H9 (cell line): ENCODE measurements around the gene ELOVL2. TPM values are rescaled to one million over a fixed set of nuclear protein-coding genes. Genes with fewer than 3 reads are reported as not detected.

Source experiments
- DNase-seq: peaks from one replicate; pipeline ENCODE4 v3.0.0-alpha.2; 2017
- H2AFZ ChIP-seq: one replicate; pipeline ENCODE4 v1.6.1; 2013; ENCODE audit warnings: mild to moderate bottlenecking, low read length, control low read depth, moderate library complexity
- H2AK5ac ChIP-seq: 2 replicates; pipeline ENCODE4 v1.6.1; 2013; ENCODE audit warnings: low read length, control low read depth, mixed read lengths; ENCODE audit not compliant: insufficient read length
- H2BK120ac ChIP-seq: one replicate; pipeline ENCODE4 v1.6.1; 2013; ENCODE audit warnings: low read depth, mild to moderate bottlenecking, low read length, control low read depth, inconsistent platforms; ENCODE audit not compliant: poor library complexity, severe bottlenecking
- H2BK12ac ChIP-seq: 2 replicates; pipeline ENCODE4 v1.6.1; 2013; ENCODE audit warnings: low read length, control low read depth, mixed read lengths, low read depth; ENCODE audit not compliant: insufficient read length
- H2BK15ac ChIP-seq: 2 replicates; pipeline ENCODE4 v1.6.1; 2013; ENCODE audit warnings: low read depth, low read length, control low read depth
- H2BK20ac ChIP-seq: one replicate; pipeline ENCODE4 v1.6.1; 2013; ENCODE audit warnings: low read depth, mild to moderate bottlenecking, low read length, control low read depth, inconsistent platforms; ENCODE audit not compliant: poor library complexity, severe bottlenecking
- H2BK5ac ChIP-seq: 2 replicates; pipeline ENCODE4 v1.6.1; 2013; ENCODE audit warnings: low read length, control low read depth, mixed read lengths; ENCODE audit not compliant: insufficient read length
- H3K14ac ChIP-seq: 2 replicates; pipeline ENCODE4 v1.6.1; 2013; ENCODE audit warnings: low read length, control low read depth; ENCODE audit not compliant: insufficient read depth
- H3K18ac ChIP-seq: 2 replicates; pipeline ENCODE4 v1.6.1; 2013; ENCODE audit warnings: low read depth, mild to moderate bottlenecking, mixed read lengths, low read length, control low read depth; ENCODE audit not compliant: insufficient read length
- H3K23ac ChIP-seq: 2 replicates; pipeline ENCODE4 v1.6.1; 2013; ENCODE audit warnings: low read length, control low read depth, mixed read lengths, low read depth; ENCODE audit not compliant: insufficient read length
- H3K23me2 ChIP-seq: 2 replicates; pipeline ENCODE4 v1.6.1; 2013; ENCODE audit warnings: low read depth, mild to moderate bottlenecking, mixed read lengths, low read length, control low read depth; ENCODE audit not compliant: insufficient read length, poor library complexity, severe bottlenecking
- H3K27ac ChIP-seq: 2 replicates; pipeline ENCODE4 v1.5.1; 2013; ENCODE audit warnings: low read length, control low read depth, mixed read lengths, low read depth; ENCODE audit not compliant: insufficient read length
- H3K27me3 ChIP-seq: 2 replicates; pipeline ENCODE4 v1.6.1; 2013; ENCODE audit warnings: low read length, control low read depth, inconsistent platforms; ENCODE audit not compliant: insufficient read depth
- H3K4ac ChIP-seq: 2 replicates; pipeline ENCODE4 v1.6.1; 2013; ENCODE audit warnings: low read depth, mild to moderate bottlenecking, control low read depth, inconsistent platforms, low read length, moderate library complexity
- H3K4me1 ChIP-seq: 2 replicates; pipeline ENCODE4 v1.6.1; 2013; ENCODE audit warnings: low read length, control low read depth, inconsistent platforms; ENCODE audit not compliant: insufficient read depth
- H3K4me2 ChIP-seq: 2 replicates; pipeline ENCODE4 v1.6.1; 2013; ENCODE audit warnings: low read length, control low read depth, mixed read lengths; ENCODE audit not compliant: insufficient read length, insufficient read depth
- H3K56ac ChIP-seq: 2 replicates; pipeline ENCODE4 v1.6.1; 2013; ENCODE audit warnings: low read depth, mild to moderate bottlenecking, mixed read lengths, low read length, control low read depth; ENCODE audit not compliant: insufficient read length
- H3K79me1 ChIP-seq: 2 replicates; pipeline ENCODE4 v1.6.1; 2013; ENCODE audit warnings: low read depth, mild to moderate bottlenecking, moderate library complexity, low read length, control low read depth, inconsistent platforms; ENCODE audit not compliant: insufficient read depth, poor library complexity, severe bottlenecking
- H3K79me2 ChIP-seq: 2 replicates; pipeline ENCODE4 v1.6.1; 2013; ENCODE audit warnings: low read length, control low read depth, inconsistent platforms; ENCODE audit not compliant: insufficient read depth
- H3K9ac ChIP-seq: 2 replicates; pipeline ENCODE4 v1.6.1; 2013; ENCODE audit warnings: low read length, control low read depth, mixed read lengths; ENCODE audit not compliant: insufficient read length; ENCODE audit errors: extremely low read depth
- H3K9me3 ChIP-seq: one replicate; pipeline ENCODE4 v1.6.1; 2013; ENCODE audit warnings: low read depth, low read length, inconsistent platforms; ENCODE audit not compliant: control insufficient read depth
- H3T11ph ChIP-seq: one replicate; pipeline ENCODE4 v1.6.1; 2013; ENCODE audit warnings: mild to moderate bottlenecking, low read length, control low read depth, inconsistent platforms
- H4K20me1 ChIP-seq: one replicate; pipeline ENCODE4 v1.6.1; 2013; ENCODE audit not compliant: control insufficient read depth, insufficient read length, insufficient read depth
- H4K5ac ChIP-seq: 2 replicates; pipeline ENCODE4 v1.6.1; 2013; ENCODE audit warnings: low read depth, mild to moderate bottlenecking, mixed read lengths, low read length, control low read depth; ENCODE audit not compliant: insufficient read length
- H4K8ac ChIP-seq: replicated peaks from 2 replicates; pipeline ENCODE4 v1.6.1; 2013; ENCODE audit warnings: low read length, control low read depth, mixed read lengths, low read depth; ENCODE audit not compliant: insufficient read length
- H4K91ac ChIP-seq: 2 replicates; pipeline ENCODE4 v1.6.1; 2013; ENCODE audit warnings: low read depth, mild to moderate bottlenecking, moderate library complexity, mixed read lengths, low read length, control low read depth; ENCODE audit not compliant: insufficient read length
- H3K27ac Mint-ChIP-seq, 3 experiments: 2 replicates in 2 of 3; 3 replicates in 1 of 3; pipeline ENCODE4 v1.8.0; 2020 to 2021; ENCODE audit warnings: mixed read lengths in 3 of 3, mild to moderate bottlenecking in 1 of 3, moderate library complexity in 1 of 3
- H3K27me3 Mint-ChIP-seq: 2 replicates; pipeline ENCODE4 v1.8.0; 2021; ENCODE audit warnings: low read depth, mild to moderate bottlenecking, moderate library complexity, mixed read lengths
- H3K36me3 Mint-ChIP-seq, 3 experiments: 2 replicates in 2 of 3; 3 replicates in 1 of 3; pipeline ENCODE4 v1.8.0; 2020 to 2021; ENCODE audit warnings: low read depth in 3 of 3, mixed read lengths in 3 of 3; ENCODE audit not compliant: insufficient read depth in 1 of 3
- H3K4me1 Mint-ChIP-seq, 2 experiments: 2 replicates each; pipeline ENCODE4 v1.8.0; 2020; ENCODE audit warnings: mixed read lengths in 2 of 2
- H3K4me3 Mint-ChIP-seq, 2 experiments: 2 replicates in 1 of 2; 3 replicates in 1 of 2; pipeline ENCODE4 v1.8.0; 2020 to 2021; ENCODE audit warnings: mild to moderate bottlenecking in 2 of 2, mixed read lengths in 2 of 2, moderate library complexity in 1 of 2
- H3K9me3 Mint-ChIP-seq, 2 experiments: 2 replicates in 1 of 2; 3 replicates in 1 of 2; pipeline ENCODE4 v1.8.0; 2020; ENCODE audit warnings: mild to moderate bottlenecking in 2 of 2, mixed read lengths in 2 of 2, moderate library complexity in 1 of 2
- WGBS: extraction: QIAGEN DNeasy Blood & Tissue Kit; methylation state at CpG from one replicate; pipeline ENCODE4 v1.1.7; 2013; ENCODE audit warnings: missing lambda C conversion rate, low lambda C conversion rate, mixed read lengths; ENCODE audit not compliant: insufficient read length; ENCODE audit errors: extremely low coverage; 5-methylcytosine and 5-hydroxymethylcytosine counted together
- total RNA-seq: library from RNA; stranded (reverse); gene quantifications from 2 replicates; pipeline ENCODE4 v1.2.1, GENCODE V29; 2021
- TF ChIP-seq, protein P1 (sequence below): fragments of 200-600 bp; sonication (generic); conservative IDR thresholded peaks from 3 replicates; pipeline ENCODE4 v1.8.0; 2021; ENCODE audit warnings: antibody characterized with exemption, mild to moderate bottlenecking

The ELOVL2 gene
- total RNA-seq, 1 experiment from 2014 or later = 0.57 TPM

DNA sequence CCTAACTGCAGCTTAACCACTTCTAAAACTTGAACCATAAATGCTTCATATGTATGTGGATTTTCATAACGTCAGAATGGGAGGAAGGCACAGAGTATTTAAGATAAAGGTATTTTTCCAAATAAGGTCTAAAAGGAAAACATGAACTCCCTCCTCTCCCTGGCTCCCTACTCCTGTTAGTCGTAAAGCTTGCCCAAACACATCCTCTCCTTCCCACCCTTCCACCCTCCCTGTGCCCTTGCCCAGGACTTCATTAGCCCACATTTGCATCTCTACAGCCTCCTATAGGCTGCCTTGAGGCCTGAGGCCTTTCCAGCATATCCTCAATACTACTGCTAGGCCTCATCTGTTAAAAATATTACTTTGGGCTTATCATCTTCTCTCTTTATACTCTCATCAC is 32.4 kb upstream of the ELOVL2 start:
- H3K9ac ChIP-seq = no peak overlapping the region
- Mint-ChIP-seq H3K4me1 (peaks cover 16% of the 10 kb centered on the region in 2 experiments), H3K36me3 (no peaks in the 10 kb centered on the region), H3K9me3 (no peaks in the 10 kb centered on the region; a peak in 1 of 5 replicates), H3K27me3 (no peaks in the 10 kb centered on the region), H3K4me3 (no peak overlapping the region), H3K27ac (no peak overlapping the region)
- H2BK120ac ChIP-seq = no peak overlapping the region
- no peaks in the 10 kb centered on the region for H3K27me3 ChIP-seq
- WGBS = no CpG with 5 or more reads among the region's 2 CpGs
- no peak overlapping the region for H4K8ac ChIP-seq
- H3T11ph ChIP-seq = no peak overlapping the region
- H4K91ac ChIP-seq = no peak overlapping the region
- no peak overlapping the region for H2BK12ac ChIP-seq
- no peak overlapping the region for H3K18ac ChIP-seq
- TF ChIP-seq, protein P1, sequence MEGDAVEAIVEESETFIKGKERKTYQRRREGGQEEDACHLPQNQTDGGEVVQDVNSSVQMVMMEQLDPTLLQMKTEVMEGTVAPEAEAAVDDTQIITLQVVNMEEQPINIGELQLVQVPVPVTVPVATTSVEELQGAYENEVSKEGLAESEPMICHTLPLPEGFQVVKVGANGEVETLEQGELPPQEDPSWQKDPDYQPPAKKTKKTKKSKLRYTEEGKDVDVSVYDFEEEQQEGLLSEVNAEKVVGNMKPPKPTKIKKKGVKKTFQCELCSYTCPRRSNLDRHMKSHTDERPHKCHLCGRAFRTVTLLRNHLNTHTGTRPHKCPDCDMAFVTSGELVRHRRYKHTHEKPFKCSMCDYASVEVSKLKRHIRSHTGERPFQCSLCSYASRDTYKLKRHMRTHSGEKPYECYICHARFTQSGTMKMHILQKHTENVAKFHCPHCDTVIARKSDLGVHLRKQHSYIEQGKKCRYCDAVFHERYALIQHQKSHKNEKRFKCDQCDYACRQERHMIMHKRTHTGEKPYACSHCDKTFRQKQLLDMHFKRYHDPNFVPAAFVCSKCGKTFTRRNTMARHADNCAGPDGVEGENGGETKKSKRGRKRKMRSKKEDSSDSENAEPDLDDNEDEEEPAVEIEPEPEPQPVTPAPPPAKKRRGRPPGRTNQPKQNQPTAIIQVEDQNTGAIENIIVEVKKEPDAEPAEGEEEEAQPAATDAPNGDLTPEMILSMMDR = no peak
- H3K23me2 ChIP-seq = no peaks in the 10 kb centered on the region
- no peaks in the 10 kb centered on the region for H4K20me1 ChIP-seq
- H3K14ac ChIP-seq = no peak overlapping the region
- no peak overlapping the region for H3K56ac ChIP-seq
- no peak overlapping the region for H3K23ac ChIP-seq
- no peaks in the 10 kb centered on the region for H3K79me2 ChIP-seq
- no peaks in the 10 kb centered on the region; the same call in 1 of the 2 replicates for H3K4me1 ChIP-seq
- H3K4me2 ChIP-seq = no peak overlapping the region
- no peak overlapping the region for H2AK5ac ChIP-seq
- H3K27ac ChIP-seq = no peak overlapping the region
- H3K79me1 ChIP-seq = no peaks in the 10 kb centered on the region
- no peak overlapping the region for H2BK20ac ChIP-seq
- H2BK15ac ChIP-seq = no peak overlapping the region
- H2BK5ac ChIP-seq = no peak overlapping the region
- H2AFZ ChIP-seq = no peak overlapping the region
- H3K9me3 ChIP-seq = no peaks in the 10 kb centered on the region
- no peak overlapping the region for H4K5ac ChIP-seq
- H3K4ac ChIP-seq = no peak overlapping the region
- peak; percentile 52 for DNase-seq
